ENCODE results near the gene LRR1.
A peak's percentile ranks its signal among the peaks of the same experiment; 100 is the strongest.

The LRR1 gene

DNA sequence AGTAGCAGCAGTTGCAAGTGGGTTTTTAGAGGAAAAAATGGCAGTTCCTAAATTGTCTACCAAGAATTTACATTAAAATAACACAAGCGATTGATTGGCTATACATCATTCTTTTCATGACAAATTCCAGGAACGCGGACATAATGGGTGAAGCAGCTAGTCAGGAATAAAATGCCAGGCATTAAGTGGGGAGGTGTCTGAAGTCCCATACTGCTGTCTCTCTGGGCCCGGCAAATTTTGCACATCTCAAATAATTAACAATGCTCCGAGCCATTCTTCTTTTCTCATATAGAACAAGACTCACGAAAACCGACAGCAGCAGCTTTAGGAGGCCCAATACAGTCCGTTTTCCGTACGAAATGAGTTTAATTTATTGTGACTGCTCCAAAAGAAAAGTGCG lies 21.0 kb downstream of the LRR1 start:
- TF ChIP-seq KLF16 (tag by site-specific recombination; IDR thresholded peaks at IDR 0.05) (no peak), ZNF658 (tag by site-specific recombination; IDR thresholded peaks at IDR 0.05) (no peak), ZNF341 (tag by site-specific recombination; IDR thresholded peaks at IDR 0.05; ENCODE audit: low read depth) (no peak), SP3 (tag by site-specific recombination; IDR thresholded peaks at IDR 0.05) (no peak), ZNF146 (tag by site-specific recombination; IDR thresholded peaks at IDR 0.05) (no peak)
- TF ChIP-seq, protein P1, sequence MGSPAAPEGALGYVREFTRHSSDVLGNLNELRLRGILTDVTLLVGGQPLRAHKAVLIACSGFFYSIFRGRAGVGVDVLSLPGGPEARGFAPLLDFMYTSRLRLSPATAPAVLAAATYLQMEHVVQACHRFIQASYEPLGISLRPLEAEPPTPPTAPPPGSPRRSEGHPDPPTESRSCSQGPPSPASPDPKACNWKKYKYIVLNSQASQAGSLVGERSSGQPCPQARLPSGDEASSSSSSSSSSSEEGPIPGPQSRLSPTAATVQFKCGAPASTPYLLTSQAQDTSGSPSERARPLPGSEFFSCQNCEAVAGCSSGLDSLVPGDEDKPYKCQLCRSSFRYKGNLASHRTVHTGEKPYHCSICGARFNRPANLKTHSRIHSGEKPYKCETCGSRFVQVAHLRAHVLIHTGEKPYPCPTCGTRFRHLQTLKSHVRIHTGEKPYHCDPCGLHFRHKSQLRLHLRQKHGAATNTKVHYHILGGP (tag by site-specific recombination; IDR thresholded peaks at IDR 0.05), result no peak
- Histone ChIP-seq H3K36me3 (ENCODE audit: control insufficient read depth in 2 of 2, insufficient read depth in 1 of 2, low read length in 2 of 2) (peaks cover 20 to 35% of the 10 kb centered on the region in 2 experiments), H3K4me3 (ENCODE audit: low read depth, low read length) (peak overlapping the region; percentile 87), H3K27ac (ENCODE audit: extremely low read depth, low read depth, low read length) (peak overlapping the region; percentile 96), H3K9me3 (ENCODE audit: control insufficient read depth, insufficient read depth, low read depth, low read length) (no peaks in the 10 kb centered on the region), H3K4me1 (ENCODE audit: control insufficient read depth, insufficient read depth, low read length) (no peaks in the 10 kb centered on the region)
- ChIA-PET CTCF (interaction anchor here (0.5 to 2.5 kb wide), 5 partner anchors 13 to 385 kb away, joined by 3 to 10 read pairs (median 3); partner anchors contain the start of genes DNAAF2 and RPS29), POLR2A (interaction anchor here (0.6 to 3.0 kb wide), 21 partner anchors 8 to 249 kb away, joined by 3 to 44 read pairs (median 8); partner anchors contain the start of genes DNAAF2, KLHDC2, LRR1 and NEMF)

DNA sequence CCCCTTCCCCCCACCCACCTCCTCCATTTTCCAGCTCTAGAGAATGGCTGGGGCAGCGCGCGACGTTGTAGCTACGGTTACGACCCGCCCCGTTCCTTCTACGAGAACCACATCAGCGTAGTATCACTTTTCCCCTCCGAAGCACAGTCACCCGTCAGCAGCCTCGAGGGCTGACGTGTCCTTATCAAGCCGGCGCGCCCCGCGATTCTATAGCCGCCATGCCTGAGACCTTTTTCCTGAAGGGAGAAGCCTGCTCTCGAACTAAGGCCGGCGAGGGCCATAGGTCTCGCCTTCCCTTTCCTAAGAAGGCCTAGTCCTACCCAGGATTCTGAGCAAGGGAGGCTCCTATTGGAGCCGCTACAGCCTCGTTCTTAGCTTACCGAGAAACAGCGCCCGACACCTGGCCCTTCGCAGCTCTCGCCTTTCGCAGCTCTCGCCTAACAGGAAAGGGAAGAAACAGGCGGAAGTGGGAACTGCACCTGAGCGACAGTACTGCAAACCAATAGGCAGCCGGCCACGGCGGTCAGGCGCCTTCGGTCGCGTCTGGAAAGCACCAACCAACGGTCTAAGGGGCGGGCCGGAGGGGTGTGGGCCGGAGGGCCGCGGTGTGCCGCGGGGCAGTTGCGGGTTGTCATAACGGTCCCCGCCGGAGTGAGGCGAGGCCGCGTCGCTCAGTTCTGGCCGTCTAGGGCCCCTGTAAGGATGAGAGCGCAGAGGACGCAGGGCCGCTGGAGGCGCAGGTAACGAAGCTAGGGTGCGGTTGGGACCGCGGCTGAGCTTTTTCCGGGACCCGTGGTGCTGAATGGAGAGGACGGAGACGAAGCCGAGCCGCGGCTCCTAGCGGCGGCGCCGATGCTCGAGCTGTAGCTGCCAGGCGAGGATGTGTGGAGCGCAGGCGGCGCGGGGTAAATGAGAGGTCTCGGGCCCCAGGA lies 21.7 kb downstream of the LRR1 start, which contains the start of the genes MGAT2 and RPL36AL:
MGAT2 (plus strand) TSS at position 618 of the 932 bp plus-strand sequence. CDS start 470 bp downstream, outside the sequence.
RPL36AL (minus strand) TSS at position 445 of the 932 bp plus-strand sequence. CDS start 1,522 bp downstream, outside the sequence.
- no peaks in the 10 kb centered on the region for H3K4me1 ChIP-seq (ENCODE audit: control insufficient read depth, insufficient read depth, low read length)
- CTCF ChIA-PET, result interaction anchor here (0.7 to 2.5 kb wide), 7 partner anchors 10 to 187 kb away, joined by 3 to 10 read pairs (median 3); partner anchors contain the start of genes DNAAF2 and RPS29
- POLR2A ChIA-PET, result interaction anchor here (0.5 to 3.0 kb wide), 24 partner anchors 8 to 248 kb away, joined by 3 to 44 read pairs (median 6); partner anchors contain the start of genes DNAAF2, KLHDC2, LRR1 and NEMF
- TF ChIP-seq, protein P2, sequence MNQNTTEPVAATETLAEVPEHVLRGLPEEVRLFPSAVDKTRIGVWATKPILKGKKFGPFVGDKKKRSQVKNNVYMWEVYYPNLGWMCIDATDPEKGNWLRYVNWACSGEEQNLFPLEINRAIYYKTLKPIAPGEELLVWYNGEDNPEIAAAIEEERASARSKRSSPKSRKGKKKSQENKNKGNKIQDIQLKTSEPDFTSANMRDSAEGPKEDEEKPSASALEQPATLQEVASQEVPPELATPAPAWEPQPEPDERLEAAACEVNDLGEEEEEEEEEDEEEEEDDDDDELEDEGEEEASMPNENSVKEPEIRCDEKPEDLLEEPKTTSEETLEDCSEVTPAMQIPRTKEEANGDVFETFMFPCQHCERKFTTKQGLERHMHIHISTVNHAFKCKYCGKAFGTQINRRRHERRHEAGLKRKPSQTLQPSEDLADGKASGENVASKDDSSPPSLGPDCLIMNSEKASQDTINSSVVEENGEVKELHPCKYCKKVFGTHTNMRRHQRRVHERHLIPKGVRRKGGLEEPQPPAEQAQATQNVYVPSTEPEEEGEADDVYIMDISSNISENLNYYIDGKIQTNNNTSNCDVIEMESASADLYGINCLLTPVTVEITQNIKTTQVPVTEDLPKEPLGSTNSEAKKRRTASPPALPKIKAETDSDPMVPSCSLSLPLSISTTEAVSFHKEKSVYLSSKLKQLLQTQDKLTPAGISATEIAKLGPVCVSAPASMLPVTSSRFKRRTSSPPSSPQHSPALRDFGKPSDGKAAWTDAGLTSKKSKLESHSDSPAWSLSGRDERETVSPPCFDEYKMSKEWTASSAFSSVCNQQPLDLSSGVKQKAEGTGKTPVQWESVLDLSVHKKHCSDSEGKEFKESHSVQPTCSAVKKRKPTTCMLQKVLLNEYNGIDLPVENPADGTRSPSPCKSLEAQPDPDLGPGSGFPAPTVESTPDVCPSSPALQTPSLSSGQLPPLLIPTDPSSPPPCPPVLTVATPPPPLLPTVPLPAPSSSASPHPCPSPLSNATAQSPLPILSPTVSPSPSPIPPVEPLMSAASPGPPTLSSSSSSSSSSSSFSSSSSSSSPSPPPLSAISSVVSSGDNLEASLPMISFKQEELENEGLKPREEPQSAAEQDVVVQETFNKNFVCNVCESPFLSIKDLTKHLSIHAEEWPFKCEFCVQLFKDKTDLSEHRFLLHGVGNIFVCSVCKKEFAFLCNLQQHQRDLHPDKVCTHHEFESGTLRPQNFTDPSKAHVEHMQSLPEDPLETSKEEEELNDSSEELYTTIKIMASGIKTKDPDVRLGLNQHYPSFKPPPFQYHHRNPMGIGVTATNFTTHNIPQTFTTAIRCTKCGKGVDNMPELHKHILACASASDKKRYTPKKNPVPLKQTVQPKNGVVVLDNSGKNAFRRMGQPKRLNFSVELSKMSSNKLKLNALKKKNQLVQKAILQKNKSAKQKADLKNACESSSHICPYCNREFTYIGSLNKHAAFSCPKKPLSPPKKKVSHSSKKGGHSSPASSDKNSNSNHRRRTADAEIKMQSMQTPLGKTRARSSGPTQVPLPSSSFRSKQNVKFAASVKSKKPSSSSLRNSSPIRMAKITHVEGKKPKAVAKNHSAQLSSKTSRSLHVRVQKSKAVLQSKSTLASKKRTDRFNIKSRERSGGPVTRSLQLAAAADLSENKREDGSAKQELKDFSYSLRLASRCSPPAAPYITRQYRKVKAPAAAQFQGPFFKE (tag by site-specific recombination; IDR thresholded peaks at IDR 0.05; ENCODE audit: borderline replicate concordance), result no peak
- TF ChIP-seq ZNF214 (tag by site-specific recombination; IDR thresholded peaks at IDR 0.05; ENCODE audit: borderline replicate concordance), result no peak
- TF ChIP-seq ZNF18 (tag by site-specific recombination; IDR thresholded peaks at IDR 0.05), result peak; percentile 75
- 0 out of 2 replicates have a peak, but pooled peaks have one; percentile 9 for TF ChIP-seq ZNF623 (tag by site-specific recombination; IDR thresholded peaks at IDR 0.05)
- no peak for TF ChIP-seq ZBTB49 (tag by site-specific recombination; IDR thresholded peaks at IDR 0.05; ENCODE audit: low read depth)
- TF ChIP-seq TSHZ1 (tag by site-specific recombination; IDR thresholded peaks at IDR 0.05; ENCODE audit: borderline replicate concordance), result no peak
- peak; percentile 79 for TF ChIP-seq PRDM1 (tag by site-specific recombination; IDR thresholded peaks at IDR 0.05)
- TF ChIP-seq ZFP3 (tag by site-specific recombination; IDR thresholded peaks at IDR 0.05; ENCODE audit: low read depth), result peak; percentile 77

More for the DNA sequence above, 21.7 kb downstream of the LRR1 start, which contains the start of the genes MGAT2 and RPL36AL:
- Histone ChIP-seq H3K27ac (ENCODE audit: extremely low read depth, low read depth, low read length) (peak within 1 kb of the TSS; percentile 96), H3K9me3 (ENCODE audit: control insufficient read depth, insufficient read depth, low read depth, low read length) (no peaks in the 10 kb centered on the region), H3K36me3 (ENCODE audit: control insufficient read depth in 2 of 2, insufficient read depth in 1 of 2, low read length in 2 of 2) (peaks cover 17 to 36% of the 10 kb centered on the region in 2 experiments), H3K4me3 (ENCODE audit: low read depth, low read length) (peak within 1 kb of the TSS; percentile 87)

Data from HEK293 (cell line).